Glomerular visceral epithelial cell (primary cell): Measurements from ENCODE around the gene YARS2.
A peak's percentile ranks its signal among the peaks of the same experiment; 100 is the strongest.

ENCODE experiments used
- DNase-seq: peaks from one replicate; pipeline ENCODE4 v3.0.0-alpha.2; 2016; ENCODE audit errors: extremely low spot score

The YARS2 gene

DNA sequence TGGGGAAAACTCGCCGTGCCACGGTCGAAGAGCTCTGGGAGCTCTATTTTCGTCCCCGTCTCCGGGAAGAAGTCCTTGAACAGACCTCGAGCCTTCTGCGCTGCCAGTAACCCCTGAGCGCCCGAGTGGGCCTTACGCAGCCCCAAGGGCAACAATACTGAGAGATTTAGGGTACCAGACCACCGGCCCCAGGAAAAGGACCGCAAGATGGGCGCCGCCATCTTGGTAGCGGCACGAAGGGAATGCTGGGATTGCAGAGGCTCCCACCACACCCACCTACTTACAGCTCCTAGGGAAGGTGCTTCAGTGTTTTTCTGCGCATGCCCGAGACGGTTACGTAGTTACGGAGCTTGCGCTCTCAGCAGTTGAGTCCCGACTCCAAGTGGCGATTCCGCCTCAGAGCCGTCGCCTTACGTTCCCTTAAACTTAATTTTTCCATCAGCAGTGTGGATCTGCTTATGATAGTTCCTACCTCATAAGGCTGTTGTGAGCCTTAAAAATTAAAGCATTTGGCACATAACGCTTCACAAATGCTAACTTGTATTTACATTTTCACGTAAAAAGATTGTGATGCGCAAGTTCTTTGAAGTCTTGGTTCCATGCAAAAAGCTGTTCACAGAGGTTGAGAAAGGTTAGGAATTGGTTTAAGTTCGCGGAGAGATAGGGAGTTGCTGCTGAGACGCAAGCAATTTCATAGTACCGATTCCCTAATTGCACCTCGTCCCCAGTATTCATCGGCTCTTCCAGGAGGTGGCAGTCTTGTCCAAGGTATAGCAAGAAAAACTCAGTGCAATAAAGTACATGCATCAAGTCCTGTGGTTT, at the start of gene YARS2:
YARS2 (minus strand) TSS at position 244 of the 822 bp plus-strand sequence; CDS start at position 221, 23 bp downstream.
- peak; percentile 97 for DNase-seq

DNA sequence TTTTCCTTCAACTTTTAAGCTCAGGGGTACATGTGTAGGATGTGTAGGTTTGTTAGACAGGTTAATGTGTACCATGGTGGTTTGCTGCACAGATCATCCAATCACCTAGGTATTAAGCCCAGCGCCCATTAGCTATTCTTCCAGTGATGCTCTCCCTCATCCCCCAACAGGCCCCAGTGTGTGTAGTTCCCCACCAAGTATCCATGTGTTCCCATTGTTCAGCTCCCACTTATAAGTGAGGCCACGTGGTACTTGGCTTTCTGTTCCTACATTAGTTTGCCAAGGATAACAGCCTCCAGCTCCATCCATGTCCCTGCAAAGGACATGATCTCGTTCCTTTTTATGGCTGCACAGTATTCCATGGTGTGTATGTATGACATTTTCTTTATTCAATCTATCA, 48.6 kb upstream of the YARS2 start:
- no peak for DNase-seq

DNA sequence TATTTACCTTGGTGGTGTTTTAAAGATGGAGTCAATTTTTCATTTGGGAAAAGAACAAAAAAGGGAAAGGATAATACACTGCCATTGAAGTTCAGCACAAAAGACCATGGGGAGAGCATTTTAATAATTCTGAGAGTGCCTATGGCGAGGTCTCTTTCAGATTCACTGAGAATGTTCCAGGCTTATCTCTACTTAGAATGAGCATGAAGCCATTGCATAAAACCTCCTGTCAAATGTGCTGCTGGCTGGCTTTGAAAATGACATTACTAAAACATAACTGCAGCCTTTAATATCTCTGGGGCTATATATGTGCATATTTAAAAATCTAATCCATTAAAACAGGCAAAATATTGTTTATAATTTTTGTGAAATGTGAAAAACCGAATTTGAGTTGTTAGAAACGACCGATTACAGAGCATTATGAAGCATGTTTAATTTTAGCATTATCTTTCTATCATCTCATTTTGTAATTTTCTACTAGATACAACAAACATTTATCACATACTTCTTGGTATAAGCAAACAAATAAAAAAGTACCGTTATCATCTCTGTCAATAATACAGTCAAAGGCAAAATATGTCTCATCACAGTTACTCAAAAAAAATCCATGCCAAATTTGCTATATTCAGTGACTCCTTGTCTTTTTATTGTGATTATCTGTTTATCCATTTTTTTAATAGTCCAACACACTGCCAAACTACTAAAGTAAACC, 45.7 kb upstream of the YARS2 start:
- no peak for DNase-seq

DNA sequence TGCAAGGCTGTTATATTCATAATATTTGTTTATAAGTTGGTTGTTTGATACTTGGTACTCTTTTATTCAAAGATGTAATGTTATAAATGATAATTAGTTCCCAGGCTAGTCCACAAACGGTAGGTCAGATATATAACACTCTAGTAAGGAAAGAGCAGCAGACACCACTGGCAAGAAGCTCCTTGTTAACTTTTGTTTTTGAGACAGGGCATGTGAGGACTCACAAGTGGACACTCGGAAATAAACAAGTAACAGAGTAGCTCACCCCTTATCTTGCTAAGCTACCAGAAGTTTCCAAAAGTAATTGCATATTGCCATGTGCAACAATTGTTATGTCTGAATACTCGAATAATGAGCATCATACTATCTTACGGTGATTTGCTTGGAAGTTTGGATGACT, 38.6 kb upstream of the YARS2 start:
- no peak for DNase-seq

DNA sequence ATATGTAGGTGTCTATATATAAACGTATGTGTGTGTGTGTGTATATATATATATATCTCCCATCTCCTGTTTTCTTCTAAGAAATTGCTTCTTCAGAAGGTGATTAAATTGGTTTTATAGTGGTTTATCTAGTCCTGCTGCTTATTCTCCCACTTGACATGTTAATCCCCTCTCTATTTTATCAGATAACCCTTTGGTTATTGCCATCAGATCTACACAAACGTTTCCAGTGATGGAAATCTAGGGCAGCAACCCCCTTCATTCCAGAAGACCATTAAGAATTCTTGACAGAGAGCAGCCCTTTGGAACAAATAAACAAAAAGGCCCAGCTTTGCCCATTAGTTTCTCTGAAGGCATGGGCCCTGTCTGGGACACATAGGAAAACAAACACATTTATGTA, 34.2 kb upstream of the YARS2 start:
- DNase-seq = no peak

DNA sequence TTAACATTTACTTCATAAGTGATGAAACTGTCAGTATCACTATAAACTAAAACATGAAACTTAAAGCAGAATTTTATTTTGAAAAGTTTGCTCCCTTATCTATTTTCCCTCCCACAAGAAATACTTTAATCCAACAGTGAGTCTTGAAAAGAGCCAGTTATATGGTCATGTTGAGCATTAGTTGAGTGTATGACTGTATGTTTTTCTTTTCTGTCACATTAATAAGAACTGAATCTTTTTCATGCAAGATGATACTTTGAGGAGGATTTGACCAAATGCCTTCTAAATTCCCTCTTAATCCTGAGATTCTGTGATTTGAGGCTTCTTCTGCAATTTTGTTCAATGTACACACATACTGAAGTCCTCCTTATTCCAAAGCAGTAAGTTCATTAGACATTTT, 33.7 kb upstream of the YARS2 start:
- DNase-seq = no peak

DNA sequence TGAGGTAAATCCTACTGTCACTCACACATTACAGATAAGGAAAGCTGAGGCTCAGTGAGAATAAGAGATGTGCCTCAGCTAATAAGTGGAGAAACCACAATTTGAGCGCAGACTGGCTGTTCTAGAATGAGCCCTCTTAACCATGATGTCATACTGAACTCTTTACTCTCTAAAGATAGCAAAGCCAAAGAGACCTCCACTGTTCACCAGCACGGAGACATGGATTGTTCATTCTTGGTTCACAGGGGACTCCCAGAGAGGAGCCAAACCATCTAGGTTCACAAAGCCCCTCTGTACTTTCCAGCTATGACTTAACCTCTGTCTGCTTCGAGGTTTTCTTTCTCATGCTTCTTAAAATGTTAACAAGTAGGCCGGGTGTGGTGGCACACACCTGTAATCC, 32.7 kb upstream of the YARS2 start:
- no peak for DNase-seq

DNA sequence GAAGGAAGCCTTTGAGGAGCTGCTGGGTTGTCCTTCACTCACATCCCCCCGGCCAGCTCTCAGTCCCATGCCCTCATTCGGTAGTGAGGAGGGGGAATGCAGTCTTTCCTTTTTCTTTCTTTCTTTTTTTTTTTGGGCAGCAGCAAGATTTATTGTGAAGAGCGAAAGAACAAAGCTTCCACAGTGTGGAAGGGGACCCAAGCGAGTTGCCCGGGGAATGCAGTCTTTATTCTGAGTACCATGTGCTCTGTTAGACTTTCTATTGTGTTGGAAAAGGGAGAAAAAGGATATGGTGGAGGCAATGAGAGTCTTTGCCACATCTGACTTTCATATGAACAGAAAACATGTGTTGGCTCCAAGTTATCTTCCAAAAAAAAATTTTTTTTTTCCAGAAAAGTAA, 29.9 kb upstream of the YARS2 start:
- DNase-seq = no peak

DNA sequence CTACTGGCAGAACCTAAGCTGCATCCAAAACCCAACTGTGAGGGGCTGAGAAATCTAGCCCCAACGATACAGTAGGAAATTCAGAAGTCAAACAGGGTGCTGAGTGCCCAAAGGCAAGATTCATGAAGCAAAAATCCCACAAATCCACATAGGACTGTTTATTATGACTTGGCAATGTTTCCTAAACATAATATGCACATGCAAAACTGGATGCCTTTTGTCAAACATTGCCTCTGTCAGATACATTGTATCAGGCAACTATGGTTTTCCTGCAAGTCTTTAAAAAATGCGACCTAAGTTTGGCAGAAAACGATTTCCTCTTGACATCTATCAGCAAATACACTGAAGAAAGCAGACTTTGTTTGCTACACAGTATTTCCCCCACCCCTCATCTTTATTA, 27.3 kb upstream of the YARS2 start:
- no peak for DNase-seq

DNA sequence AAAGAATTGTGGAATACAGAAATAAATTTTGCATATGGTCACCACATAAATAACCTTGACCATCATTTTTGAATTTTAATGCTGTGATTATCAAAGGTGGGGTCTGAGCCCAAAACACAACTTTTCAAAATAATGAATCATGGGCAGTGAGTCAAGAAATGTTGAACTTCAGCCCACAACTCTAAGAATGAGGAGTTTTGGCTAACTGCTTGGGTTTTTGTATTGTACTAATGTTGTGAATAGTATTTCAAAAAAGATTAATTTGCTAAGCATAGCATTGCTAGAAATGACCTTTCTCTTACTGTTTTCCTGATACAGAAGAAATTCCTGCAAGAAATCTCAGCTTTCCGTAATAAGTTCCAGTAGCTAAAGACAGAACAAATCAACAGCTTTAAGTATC, 24.4 kb upstream of the YARS2 start:
- DNase-seq = no peak

DNA sequence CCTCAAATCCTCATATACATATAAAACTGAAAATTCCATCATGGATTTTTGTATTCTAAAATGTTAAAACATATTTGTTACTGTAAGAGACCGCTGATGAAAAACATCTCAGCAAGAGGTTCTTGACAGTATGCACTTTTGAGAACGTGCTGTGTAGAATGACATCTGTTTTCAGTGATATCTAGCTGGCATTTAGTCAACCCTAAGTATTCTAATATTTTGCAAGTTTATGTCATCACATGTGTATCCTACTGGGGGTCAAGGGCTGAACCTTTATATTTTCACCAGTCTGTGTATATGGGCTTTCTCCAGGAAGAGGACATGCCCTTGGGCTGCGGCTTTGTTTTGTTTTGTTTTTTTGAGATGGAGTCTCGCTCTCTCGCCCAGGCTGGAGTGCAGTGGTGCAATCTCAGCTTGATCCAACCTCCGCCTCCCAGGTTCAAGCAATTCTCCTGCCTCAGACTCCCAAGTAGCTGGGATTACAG, 22.0 kb upstream of the YARS2 start:
- no peak for DNase-seq

DNA sequence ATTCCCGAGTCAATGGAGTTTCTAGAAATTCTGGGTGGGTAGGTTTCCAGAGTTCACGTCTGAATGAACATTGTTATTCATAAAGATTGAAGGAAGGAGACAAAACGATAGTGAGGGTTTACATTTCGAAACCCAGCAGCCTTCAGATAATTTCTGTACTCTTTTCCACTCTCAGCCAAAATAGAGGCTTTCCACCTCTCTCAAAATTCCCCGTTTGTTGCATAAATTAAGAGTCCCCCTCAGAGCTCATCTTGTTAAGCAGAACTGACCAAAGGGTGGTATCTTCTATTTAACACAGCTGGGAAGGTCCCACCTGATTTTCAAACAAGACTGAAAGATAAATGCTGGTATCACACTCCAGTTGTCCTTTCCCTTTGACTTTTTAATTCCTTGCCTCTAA, 21.5 kb upstream of the YARS2 start:
- DNase-seq = no peak

DNA sequence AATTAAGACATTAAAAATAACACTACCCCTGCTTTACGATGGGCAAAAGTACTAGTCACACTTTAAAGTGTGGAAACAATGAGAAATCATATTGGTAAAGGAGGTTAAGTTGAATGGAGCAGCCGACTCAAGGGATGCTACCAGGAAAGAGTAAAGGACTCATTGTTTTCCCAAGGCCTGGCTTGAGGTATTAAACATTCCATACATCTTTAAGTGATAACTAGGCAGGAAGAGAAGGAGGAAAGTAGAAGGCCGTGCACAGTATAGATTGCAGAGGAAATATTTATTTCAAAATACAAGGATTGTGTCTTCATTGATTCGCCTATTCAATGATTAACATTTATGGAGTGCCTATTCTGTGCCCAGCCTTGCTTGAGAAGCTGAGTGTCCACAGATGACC, 20.6 kb upstream of the YARS2 start:
- no peak for DNase-seq

DNA sequence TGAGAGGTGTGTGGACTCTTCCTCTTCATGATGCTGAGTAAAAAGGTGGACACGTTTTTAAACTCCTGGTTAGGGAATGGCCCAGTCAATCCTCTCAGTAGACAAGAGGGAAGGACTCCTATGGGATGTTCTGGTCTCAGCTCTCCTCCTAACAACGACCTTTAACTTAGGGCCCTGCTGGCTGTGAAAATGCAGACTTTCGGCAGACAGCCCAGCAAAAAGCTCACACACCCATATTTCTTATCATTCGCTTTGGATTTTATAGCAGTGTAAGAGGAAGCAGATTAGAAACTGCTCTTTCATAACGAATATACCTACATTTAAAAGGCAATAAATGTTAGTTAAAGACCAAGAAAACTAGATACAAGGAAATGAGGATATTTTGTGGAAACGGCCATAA, 18.0 kb upstream of the YARS2 start:
- DNase-seq = no peak

DNA sequence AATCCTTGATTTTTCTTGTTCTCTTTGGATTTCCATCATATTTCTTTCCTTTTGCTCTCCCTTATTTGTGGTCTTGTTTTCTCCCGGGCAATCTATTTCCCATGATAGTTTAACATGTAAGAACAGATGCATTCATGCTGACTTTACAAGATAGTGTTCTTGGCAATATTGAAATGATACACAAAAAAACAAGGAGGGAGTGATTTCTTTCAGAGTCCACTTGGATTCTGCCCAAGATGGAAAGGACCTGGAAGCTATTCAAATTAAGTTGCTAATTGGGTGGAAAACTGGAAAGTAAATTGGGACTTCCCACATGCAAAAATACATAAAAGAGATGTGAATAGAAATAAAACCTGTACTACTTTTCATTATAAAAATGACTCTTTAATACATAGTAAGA, 14.4 kb upstream of the YARS2 start:
- DNase-seq = no peak

DNA sequence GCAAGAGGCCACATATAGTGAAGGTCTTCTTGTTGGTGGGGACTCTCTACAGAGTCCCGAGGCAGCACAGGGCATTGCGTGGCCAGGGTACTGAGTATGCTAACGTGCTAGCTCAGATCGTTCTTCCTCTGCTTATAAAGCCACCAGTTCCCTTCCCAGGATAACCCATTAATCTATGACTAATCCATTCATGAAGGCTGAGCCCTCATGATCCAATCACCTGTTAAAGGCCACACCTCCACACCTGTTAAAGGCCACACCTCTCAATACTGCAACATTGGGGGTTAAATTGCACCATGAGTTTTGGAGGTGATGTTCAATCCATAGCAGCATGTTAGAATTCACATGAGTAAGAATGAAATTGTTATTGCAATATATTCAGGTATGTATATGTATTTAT, 12.8 kb upstream of the YARS2 start:
- DNase-seq = no peak

DNA sequence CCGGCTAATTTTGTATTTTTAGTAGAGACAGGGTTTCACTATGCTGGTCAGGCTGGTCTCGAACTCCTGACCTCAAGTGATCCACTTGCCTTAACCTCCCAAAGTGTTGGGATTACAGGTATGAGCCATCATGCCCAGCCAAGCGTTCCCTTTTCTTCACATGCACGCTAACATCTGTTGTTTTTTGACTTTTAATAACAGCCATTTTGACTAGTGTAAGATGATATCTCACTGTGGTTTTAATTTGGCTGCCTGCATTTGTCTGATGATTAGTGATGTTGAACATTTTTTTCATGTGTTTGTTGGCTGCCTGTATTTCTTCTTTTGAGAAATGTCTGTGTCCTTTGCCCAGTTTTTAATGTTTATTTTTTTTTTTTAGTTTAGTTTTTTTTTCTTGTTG, 10.2 kb upstream of the YARS2 start:
- no peak for DNase-seq

DNA sequence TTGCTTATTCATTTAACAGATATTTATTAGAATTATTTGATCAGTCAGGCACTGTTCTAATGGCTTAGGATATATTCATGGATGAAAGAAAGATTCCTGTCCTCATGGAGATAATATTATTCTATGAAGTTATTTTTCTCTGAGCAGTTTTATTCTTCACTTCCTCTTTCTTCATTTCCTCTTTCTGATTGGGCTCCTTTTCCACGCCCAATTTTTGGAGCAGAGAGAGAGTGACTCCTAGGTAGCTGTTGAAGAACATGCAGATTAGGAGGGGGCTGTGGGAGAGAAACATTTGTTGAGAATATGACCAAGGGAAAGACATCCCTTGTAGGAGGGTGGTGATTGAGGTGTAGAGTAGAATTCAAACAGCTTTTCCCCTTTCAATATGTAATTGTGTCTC, 6.0 kb upstream of the YARS2 start:
- no peak for DNase-seq

DNA sequence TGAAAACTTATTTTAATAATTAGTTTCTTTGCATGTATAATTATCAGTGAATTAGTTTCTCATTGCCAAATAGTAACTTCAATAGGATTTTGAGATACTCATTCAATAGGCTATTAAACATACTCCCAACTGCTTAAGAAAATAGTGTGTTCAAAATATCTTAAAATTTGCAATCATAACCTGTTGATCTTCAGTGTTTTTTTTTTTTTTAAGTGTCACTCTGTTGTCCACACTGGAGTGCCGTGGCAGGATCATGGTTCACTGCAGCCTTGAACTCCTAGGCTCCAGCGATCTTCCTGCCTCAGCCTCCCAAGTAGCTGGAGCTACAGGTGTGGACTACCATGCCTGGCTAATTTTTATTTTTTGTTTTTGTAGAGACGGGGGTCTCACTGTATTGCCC, 1.5 kb upstream of the YARS2 start:
- DNase-seq = no peak

DNA sequence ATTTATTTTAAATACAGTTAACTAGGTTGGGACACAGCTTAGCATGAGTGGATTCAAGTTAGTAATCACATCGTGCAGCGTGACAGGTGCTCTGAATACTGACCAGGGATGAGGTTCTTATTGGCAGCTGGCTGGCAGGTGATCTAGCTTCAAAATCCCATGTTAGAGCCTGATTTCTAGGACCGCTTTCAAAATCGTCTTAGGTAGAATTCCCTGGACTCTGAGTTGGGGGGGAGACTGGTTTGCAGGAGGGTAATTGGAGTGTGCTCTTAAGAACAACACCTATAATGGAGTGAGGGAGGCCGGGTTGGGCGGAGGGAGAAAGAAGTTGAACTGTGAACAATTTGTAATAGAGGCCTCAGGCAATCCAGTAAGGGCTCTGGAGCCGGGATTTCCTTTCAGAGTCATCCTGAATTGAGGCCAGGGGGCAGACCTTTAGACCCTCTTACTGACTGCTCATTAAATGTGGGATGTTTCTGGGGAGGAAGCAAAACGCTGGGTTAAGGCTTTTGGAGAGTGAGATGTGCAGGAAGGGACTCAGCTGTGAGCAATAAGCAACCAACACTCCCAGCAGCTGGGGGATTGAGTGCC, 874 bp upstream of the YARS2 start:
- DNase-seq = peak; percentile 1

DNA sequence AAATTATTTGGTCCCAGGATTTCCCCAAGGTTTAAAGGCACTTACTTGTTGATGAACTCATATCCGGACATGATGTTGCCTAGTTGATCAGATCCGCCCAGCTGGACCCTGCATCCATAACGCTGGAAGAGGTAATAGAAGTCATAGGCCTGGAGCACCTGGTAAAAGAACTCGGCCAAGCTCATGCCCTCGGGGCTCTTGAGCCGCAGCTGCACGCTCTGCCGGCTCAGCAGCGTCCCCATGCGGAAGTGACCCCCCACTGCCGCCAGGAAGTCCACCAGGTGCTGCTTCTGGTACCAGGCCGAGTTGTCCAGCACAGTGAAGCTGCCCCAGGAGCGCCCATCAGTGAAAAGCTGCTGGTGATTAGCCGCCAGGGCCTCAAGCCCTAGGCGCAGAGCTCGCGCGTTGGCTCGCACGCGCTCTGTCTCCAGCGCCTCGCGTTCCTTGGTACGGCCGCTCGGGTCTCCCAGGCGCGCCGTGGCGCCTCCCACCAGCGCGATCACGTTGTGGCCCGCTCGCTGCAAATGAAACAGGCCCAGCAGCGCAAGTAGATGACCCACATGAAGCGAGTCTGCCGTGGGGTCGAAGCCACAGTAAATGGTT, 545 bp downstream of the YARS2 start:
- DNase-seq = peak; percentile 77

DNA sequence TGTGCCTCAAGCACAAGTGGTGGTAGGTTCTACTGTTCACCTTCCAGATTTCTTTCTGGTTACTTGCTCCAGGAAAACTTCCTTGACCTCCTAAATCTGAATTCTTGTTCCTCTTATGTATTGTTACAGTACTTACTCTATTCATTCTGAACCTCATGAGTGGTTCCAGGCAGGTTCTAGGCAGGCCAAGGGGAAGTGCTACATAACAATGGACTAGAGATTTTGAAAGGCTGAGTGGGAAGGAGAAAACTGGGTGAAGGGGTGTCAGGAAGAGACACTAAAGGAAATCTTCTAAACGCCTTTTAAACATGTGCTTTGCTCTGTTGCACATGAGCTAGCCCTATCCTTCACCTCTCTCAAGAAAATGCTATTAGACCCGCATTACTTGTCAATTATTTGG, 1.6 kb downstream of the YARS2 start:
- DNase-seq = no peak

DNA sequence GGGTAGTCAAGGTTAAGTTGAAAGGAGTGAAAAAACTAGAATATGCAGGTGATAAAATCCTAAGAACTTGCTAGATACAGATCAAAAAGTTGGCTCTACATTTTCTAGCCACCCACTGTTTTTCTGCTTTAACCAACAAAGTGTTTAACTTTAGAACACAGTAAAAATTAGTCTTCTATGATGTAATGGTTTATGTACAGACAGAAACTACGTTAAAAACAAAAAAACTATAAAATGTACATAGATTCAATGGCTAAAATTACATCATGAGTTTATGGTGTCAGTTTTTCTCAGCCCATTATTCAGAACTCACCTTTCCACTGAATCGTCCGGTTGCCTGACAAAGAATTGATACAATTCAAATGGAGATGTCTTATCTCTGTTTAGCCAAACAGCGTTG, 2.1 kb downstream of the YARS2 start:
- DNase-seq = no peak
